Stimulated activated CD8-positive, alpha-beta memory T cell treated with anti-CD3 and anti-CD28 coated beads, Interleukin-7, amount 100 ng/mL, for 4 hours (primary cell): ENCODE results near the gene METTL27.
"Not testable (repeated sequence)": the region's sequence is repeated elsewhere in the genome, so short reads cannot be mapped to it uniquely, and the experiment has no call there.

Source experiments
- DNase-seq, 2 donors: peaks; one replicate each; pipeline ENCODE4 v3.0.0-alpha.2; 2020; ENCODE audit warnings: low read depth in 2 of 2

Gene METTL27

DNA sequence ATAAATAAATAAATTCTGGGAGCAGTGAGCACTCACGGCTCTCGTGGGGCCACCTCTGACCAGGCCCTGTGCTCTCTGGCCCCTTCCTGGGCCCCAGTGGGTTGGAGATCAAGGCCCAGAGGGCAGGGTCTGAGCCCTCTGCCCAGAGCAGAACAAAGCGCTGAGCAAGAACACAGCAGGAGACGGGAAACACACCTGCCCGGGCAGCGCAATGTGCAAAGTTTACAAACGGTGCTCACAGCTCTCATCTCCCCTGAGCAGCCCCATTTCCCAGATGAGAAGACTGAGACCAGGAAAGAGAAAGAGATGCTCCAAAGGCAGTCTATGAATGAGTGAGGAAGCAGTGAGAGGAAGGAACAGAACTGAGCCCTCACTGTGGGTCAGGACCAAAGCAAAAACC is 3.0 kb downstream of the METTL27 start:
- no peak for DNase-seq

DNA sequence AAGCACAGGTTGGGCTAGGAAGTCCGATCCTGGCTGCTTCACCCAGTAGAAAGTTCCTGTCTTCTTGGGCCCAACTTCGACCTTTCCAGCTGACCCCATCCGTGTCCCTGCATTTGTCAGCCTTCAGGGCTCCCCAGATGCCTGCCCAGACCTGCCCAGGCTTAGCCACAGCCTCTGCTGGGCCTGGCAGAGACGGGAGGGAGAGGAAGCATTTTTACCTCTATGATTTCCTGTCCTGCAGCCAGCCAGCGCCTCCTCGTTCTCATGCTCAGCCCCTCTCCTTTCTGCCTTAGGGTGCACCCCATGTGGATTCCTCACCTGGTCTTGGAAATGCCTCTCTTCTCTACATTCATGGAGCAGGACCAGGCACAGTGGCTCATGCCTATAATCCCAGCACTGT is 3.7 kb downstream of the METTL27 start:
- DNase-seq = no peak

GRCh38 chr7:73837167-73837566 is 5.1 kb downstream of the METTL27 start:
- not testable (repeated sequence) for DNase-seq

- DNase-seq = no peak
These were observed 7.6 kb downstream of the METTL27 start for GRCh38 chr7:73834626-73835191.

- no peak for DNase-seq
These were observed 8.9 kb downstream of the METTL27 start for GRCh38 chr7:73833251-73833919.

GRCh38 chr7:73832806-73833205 is 9.5 kb downstream of the METTL27 start:
- no peak for DNase-seq

DNA sequence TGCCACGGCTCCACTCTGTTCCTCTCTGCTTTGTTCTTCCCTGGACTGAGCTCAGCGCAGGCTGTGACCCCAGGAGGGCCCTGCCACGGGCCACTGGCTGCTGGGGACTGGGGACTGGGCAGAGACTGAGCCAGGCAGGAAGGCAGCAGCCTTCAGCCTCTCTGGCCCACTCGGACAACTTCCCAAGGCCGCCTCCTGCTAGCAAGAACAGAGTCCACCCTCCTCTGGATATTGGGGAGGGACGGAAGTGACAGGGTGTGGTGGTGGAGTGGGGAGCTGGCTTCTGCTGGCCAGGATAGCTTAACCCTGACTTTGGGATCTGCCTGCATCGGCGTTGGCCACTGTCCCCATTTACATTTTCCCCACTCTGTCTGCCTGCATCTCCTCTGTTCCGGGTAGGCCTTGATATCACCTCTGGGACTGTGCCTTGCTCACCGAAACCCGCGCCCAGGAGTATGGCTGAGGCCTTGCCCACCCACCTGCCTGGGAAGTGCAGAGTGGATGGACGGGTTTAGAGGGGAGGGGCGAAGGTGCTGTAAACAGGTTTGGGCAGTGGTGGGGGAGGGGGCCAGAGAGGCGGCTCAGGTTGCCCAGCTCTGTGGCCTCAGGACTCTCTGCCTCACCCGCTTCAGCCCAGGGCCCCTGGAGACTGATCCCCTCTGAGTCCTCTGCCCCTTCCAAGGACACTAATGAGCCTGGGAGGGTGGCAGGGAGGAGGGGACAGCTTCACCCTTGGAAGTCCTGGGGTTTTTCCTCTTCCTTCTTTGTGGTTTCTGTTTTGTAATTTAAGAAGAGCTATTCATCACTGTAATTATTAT is 10.3 kb downstream of the METTL27 start:
- no peak for DNase-seq

- no peak for DNase-seq
These were observed 10.8 kb downstream of the METTL27 start for GRCh38 chr7:73831584-73831833.

DNA sequence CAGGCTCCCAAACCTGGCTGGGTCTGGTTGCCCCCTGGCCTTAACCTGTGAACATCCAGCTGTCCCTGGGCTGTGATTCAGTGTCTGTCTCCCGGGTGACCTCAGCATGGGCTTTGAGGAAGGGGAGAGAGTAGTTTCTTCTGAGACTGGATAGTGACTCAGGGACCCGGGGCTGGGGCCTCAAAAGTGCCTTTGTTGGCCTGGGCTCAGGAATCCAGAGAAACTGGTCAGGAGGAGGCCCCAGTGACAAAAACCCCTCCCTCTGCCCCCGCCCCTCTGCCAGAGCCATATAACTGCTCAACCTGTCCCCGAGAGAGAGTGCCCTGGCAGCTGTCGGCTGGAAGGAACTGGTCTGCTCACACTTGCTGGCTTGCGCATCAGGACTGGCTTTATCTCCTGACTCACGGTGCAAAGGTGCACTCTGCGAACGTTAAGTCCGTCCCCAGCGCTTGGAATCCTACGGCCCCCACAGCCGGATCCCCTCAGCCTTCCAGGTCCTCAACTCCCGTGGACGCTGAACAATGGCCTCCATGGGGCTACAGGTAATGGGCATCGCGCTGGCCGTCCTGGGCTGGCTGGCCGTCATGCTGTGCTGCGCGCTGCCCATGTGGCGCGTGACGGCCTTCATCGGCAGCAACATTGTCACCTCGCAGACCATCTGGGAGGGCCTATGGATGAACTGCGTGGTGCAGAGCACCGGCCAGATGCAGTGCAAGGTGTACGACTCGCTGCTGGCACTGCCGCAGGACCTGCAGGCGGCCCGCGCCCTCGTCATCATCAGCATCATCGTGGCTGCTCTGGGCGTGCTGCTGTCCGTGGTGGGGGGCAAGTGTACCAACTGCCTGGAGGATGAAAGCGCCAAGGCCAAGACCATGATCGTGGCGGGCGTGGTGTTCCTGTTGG is 11.4 kb downstream of the METTL27 start, which contains the start of gene CLDN4:
Gene CLDN4, plus strand, starts transcription at position 316 of the 903 bp plus-strand sequence. Its CDS starts 206 bp downstream, at position 522.
- DNase-seq = no peak

GRCh38 chr7:73829921-73830680 is 12.2 kb downstream of the METTL27 start:
- DNase-seq = no peak

DNA sequence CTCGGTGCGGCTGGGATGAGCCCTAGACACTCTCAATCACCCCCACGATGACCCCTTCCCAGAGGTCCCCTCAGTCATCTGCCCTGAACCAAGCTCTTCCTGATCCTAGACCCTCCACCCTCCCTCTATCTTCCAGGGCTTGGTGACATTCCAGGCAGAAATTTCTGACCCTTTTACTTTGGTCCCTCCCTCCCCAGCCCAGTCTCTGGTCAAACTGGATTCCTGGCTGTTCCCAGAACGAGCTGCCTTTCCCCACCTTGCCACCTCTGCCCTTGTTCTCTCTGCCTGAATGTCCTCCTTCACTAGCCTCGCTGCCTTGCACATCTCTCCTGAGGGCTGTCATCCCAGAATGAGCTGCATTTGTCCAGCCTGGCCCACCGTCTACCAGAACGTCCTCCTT is 12.8 kb downstream of the METTL27 start:
- DNase-seq = no peak

GRCh38 chr7:73828972-73829371 is 13.3 kb downstream of the METTL27 start:
- no peak for DNase-seq

- DNase-seq = no peak
These were observed 14.1 kb downstream of the METTL27 start for GRCh38 chr7:73828107-73828803.

GRCh38 chr7:73827567-73828106 is 14.7 kb downstream of the METTL27 start:
- no peak for DNase-seq

- DNase-seq = no peak
These were observed 17.3 kb downstream of the METTL27 start for GRCh38 chr7:73824986-73825385.

DNA sequence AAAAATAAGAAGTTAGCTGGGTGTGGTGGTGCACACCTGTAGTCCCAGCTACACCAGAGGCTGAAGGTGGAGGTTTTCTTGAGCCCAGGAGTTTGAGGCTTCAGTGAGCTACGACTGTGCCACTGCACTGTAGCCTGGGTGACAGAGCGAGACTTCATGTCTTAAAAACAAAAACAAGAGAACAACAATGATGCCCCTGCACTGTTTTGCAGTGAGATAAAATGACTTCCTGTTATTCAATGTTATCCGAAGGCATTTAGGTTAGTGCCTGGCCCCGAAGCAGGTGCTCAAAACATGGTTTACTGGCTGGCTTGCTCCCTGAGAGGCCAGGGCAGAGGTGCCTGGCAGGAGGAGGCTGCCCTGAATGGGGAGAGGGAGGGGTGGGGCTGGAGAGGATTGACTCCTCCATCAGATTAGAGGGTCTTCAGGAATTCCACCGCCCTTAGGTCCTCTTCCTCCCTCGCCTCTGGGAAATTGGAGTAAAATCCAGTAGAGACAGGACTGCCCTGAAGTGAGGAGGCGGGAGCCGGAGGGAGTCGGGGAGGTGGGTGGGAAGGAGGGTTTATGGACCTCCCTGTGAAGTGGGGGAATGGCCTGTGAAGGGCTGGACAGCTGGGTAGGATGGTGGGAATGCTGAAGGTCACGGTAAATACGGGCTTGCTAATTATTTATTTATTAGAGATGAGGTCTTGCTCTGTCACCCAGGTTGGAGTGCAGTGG is 18.3 kb downstream of the METTL27 start:
- DNase-seq = no peak

- no peak for DNase-seq
These were observed 19.1 kb downstream of the METTL27 start for GRCh38 chr7:73823257-73823656.

GRCh38 chr7:73822319-73823173 is 19.8 kb downstream of the METTL27 start:
- no peak for DNase-seq
